Measurements from ENCODE around the gene TEC. TPM values are rescaled to one million over a fixed set of nuclear protein-coding genes. Genes with fewer than 3 reads are reported as not detected.
"Not testable (repeated sequence)": the region's sequence is repeated elsewhere in the genome, so short reads cannot be mapped to it uniquely, and the experiment has no call there.

The TEC gene
- total RNA-seq, 2 donors from 2014 or later: 4.5 to 12.8 TPM

DNA sequence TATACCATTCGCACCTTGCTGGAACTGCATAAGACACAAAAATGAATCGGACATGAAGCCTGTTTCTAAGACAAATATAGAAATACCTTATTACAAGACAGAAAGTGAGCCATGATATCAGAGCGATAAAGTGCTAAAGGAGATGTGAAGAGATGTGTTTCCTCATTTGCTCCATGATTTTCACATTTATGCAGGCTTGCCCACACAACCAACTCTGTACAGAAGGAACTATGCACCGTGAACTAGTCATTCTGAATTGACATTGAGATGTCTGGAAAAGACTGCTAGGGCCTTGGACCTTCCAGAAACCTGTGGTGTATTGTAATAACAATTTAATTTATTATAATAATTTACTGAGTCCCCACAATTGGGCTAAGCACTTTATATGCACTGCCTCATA, 97.0 kb downstream of the TEC start:
- no peak for ATAC-seq (ENCODE audit: insufficient number of reproducible peaks, low FRiP score, low read depth)
- no peak overlapping the region for H3K4me3 ChIP-seq
- DNase-seq (ENCODE audit: low spot score): no peak
- TF ChIP-seq, protein P1, sequence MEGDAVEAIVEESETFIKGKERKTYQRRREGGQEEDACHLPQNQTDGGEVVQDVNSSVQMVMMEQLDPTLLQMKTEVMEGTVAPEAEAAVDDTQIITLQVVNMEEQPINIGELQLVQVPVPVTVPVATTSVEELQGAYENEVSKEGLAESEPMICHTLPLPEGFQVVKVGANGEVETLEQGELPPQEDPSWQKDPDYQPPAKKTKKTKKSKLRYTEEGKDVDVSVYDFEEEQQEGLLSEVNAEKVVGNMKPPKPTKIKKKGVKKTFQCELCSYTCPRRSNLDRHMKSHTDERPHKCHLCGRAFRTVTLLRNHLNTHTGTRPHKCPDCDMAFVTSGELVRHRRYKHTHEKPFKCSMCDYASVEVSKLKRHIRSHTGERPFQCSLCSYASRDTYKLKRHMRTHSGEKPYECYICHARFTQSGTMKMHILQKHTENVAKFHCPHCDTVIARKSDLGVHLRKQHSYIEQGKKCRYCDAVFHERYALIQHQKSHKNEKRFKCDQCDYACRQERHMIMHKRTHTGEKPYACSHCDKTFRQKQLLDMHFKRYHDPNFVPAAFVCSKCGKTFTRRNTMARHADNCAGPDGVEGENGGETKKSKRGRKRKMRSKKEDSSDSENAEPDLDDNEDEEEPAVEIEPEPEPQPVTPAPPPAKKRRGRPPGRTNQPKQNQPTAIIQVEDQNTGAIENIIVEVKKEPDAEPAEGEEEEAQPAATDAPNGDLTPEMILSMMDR (IDR thresholded peaks at IDR 0.05): no peak
- peaks cover 0 to 9% of the 10 kb centered on the region in 2 donors for H3K4me1 ChIP-seq (ENCODE audit: control insufficient read depth in 1 of 2, low read depth in 2 of 2)
- no peaks in the 10 kb centered on the region for H3K27me3 ChIP-seq (replicated peaks; ENCODE audit: insufficient read depth)
- peaks cover 7% of the 10 kb centered on the region for H3K36me3 ChIP-seq
- H3K9me3 ChIP-seq: no peaks in the 10 kb centered on the region
- H3K27ac ChIP-seq: no peak overlapping the region

DNA sequence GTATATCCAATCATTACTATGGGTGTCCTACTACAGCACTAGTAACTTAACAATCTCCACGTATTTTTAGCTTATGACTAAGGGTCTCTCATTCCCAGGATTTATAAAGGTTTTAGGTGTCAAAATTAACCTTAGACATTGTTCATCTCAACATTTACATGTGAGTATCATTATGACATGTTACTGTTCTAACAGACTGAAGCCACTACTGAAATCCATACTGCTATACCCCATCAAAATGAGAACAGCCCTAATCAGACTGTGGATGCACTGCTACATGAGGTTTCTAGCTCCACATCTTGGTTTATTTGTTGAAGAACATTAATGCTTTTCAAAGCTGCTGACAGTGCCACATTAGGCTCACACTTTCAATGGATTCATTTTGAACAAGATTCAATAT, 100.0 kb downstream of the TEC start:
- no peaks in the 10 kb centered on the region for H3K27me3 ChIP-seq (replicated peaks; ENCODE audit: insufficient read depth)
- ATAC-seq (ENCODE audit: insufficient number of reproducible peaks, low FRiP score, low read depth): no peak

DNA sequence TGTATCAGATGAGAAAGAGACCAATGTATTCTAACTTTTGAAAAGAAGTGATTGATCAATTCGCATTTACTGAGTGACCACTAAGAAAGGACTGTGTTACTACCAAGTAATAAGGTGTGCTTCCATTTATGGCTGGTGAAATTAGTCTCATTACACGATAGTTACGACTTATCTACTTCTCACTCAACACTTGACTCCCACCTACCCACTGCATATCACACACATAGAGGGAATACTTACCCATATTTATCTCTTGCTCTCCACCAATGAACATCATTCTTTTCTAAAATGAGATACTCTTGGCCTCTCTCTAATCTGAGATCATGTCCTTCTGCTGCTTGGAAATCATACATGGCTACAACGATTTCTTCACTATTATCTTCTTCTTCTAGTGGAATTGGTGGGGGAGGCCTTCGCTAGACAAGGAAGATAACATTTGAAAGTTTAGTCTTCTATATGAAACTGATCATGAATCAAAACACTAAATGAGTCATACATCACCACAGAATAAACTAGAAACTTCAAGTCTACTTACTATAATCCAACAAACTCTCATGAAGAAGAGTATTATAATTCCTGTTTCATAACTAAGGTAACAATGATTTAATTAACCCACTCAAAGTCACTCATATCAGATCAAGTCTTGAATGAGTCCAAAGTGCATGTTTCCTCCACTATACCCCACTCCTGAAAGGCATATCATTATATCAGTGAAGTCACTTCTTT, 101.9 kb downstream of the TEC start:
- no peaks in the 10 kb centered on the region for H3K9me3 ChIP-seq
- DNase-seq (ENCODE audit: low spot score) (no peak), ATAC-seq (ENCODE audit: insufficient number of reproducible peaks, low FRiP score, low read depth) (no peak)
- H3K4me1 ChIP-seq (ENCODE audit: control insufficient read depth in 1 of 2, low read depth in 2 of 2): no peaks in the 10 kb centered on the region
- peaks cover 4% of the 10 kb centered on the region for H3K36me3 ChIP-seq
- TF ChIP-seq, protein P1 (IDR thresholded peaks at IDR 0.05): no peak
- H3K27me3 ChIP-seq (replicated peaks; ENCODE audit: insufficient read depth): no peaks in the 10 kb centered on the region
- H3K4me3 ChIP-seq: no peak overlapping the region
- no peak overlapping the region for H3K27ac ChIP-seq

More for the DNA sequence above, 100.0 kb downstream of the TEC start:
- Histone ChIP-seq H3K27ac (no peak overlapping the region), H3K36me3 (peaks cover 4% of the 10 kb centered on the region), H3K4me1 (ENCODE audit: control insufficient read depth in 1 of 2, low read depth in 2 of 2) (peaks cover 0 to 9% of the 10 kb centered on the region in 2 donors), H3K4me3 (no peak overlapping the region), H3K9me3 (no peaks in the 10 kb centered on the region)
- TF ChIP-seq, protein P1 (IDR thresholded peaks at IDR 0.05): no peak
- DNase-seq (ENCODE audit: low spot score): no peak

DNA sequence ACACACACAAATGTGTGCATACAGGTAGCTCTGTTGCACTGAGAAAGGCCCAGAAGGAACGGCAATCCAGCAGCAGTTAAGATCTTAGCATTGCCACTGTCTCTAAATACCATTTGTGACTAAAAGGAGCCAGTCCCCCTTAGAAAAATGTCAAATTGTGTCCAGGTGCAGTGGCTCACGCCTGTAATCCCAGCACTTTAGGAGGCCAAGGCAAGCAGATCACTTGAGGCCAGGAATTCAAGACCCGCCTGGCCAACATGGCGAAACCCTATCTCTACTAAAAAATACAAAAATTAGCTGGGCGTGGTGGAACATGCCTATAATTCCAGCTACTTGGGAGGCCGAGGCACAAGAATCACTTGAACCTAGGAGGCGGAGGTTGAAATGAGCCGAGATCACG, 105.1 kb downstream of the TEC start:
- not testable (repeated sequence) for H3K27ac ChIP-seq; H3K4me3 ChIP-seq; DNase-seq (ENCODE audit: low spot score); ATAC-seq (ENCODE audit: insufficient number of reproducible peaks, low FRiP score, low read depth); H3K27me3 ChIP-seq (replicated peaks; ENCODE audit: insufficient read depth); H3K4me1 ChIP-seq (ENCODE audit: control insufficient read depth in 1 of 2, low read depth in 2 of 2); H3K36me3 ChIP-seq; H3K9me3 ChIP-seq

DNA sequence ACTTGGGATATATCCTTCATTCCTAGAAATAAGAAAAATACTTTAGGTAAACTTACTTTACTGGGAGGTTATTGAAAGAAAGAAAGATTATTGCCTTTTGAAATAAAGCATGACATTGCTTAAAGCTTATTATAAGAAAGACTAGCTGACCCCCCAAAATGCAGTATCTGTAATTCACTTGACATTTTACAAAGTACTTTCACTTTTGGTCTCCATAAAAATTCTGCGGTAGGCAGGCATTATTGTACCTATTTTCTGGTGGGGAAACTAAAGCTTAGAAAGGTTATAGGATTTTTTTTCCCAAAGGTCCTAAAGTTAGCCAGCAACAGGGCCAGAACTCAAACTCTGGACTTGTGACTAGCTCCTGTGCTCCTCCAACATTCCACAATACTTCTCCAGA, 105.9 kb downstream of the TEC start:
- no peak for DNase-seq (ENCODE audit: low spot score)
- Histone ChIP-seq H3K4me1 (ENCODE audit: control insufficient read depth in 1 of 2, low read depth in 2 of 2) (peaks cover 0 to 9% of the 10 kb centered on the region in 2 donors), H3K9me3 (no peaks in the 10 kb centered on the region), H3K27ac (no peak overlapping the region), H3K4me3 (no peak overlapping the region), H3K27me3 (replicated peaks; ENCODE audit: insufficient read depth) (no peaks in the 10 kb centered on the region), H3K36me3 (no peaks in the 10 kb centered on the region)
- no peak for ATAC-seq (ENCODE audit: insufficient number of reproducible peaks, low FRiP score, low read depth)
- TF ChIP-seq, protein P1 (IDR thresholded peaks at IDR 0.05): no peak

DNA sequence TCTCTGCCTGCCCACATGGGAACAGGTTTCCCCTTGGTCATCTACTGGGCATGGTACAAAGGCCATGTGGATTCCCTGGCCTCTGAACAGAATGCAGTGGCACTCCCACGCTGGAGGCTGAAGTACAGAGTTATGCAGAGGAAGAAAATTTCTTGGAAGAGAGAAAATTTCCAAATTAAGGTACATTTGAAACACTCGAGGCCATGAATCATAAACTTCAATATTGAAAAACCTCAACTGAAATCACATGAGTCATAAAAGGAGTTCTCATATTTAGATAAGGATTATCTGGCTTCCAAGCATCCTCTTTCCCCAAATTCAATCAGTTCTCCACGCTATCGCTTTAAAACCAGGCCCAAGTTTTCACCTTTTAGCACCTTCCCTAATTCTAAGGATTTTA, 107.5 kb downstream of the TEC start:
- H3K27ac ChIP-seq: peak overlapping the region in 1 of 2 donors; percentile 32
- TF ChIP-seq, protein P1 (IDR thresholded peaks at IDR 0.05): no peak
- no peaks in the 10 kb centered on the region for H3K9me3 ChIP-seq
- peaks cover 0 to 9% of the 10 kb centered on the region in 2 donors for H3K4me1 ChIP-seq (ENCODE audit: control insufficient read depth in 1 of 2, low read depth in 2 of 2)
- no peaks in the 10 kb centered on the region for H3K36me3 ChIP-seq
- no peak for DNase-seq (ENCODE audit: low spot score)
- H3K4me3 ChIP-seq: no peak overlapping the region
- peak; percentile 28 for ATAC-seq (ENCODE audit: insufficient number of reproducible peaks, low FRiP score, low read depth)
- H3K27me3 ChIP-seq (replicated peaks; ENCODE audit: insufficient read depth): no peaks in the 10 kb centered on the region

Measured in thoracic aorta (tissue), 2 donors.